ENCODE results near the gene PDE4A.
A peak's percentile ranks its signal among the peaks of the same experiment; 100 is the strongest.
"Not testable (repeated sequence)": the region's sequence is repeated elsewhere in the genome, so short reads cannot be mapped to it uniquely, and the experiment has no call there.

The PDE4A gene

DNA sequence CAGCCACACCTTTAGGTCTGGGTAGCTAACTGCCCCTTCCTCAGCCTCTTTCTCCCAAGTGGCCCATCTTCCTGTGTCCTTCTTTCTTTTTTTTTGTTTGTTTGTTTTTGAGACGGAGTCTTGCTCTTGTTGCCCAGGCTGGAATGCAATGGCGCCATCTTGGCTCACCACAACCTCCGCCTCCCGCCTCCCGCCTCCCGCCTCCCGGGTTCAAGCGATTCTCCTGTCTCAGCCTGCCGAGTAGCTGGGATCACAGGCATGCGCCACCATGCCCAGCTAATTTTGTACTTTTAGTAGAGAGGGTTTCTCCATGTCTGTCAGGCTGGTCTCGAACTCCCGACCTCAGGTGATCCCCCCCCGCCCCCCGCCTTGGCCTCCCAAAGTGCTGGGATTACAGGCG, 41.7 kb downstream of the PDE4A start:
- not testable (repeated sequence) for DNase-seq (ENCODE audit: low read depth in 2 of 2)

DNA sequence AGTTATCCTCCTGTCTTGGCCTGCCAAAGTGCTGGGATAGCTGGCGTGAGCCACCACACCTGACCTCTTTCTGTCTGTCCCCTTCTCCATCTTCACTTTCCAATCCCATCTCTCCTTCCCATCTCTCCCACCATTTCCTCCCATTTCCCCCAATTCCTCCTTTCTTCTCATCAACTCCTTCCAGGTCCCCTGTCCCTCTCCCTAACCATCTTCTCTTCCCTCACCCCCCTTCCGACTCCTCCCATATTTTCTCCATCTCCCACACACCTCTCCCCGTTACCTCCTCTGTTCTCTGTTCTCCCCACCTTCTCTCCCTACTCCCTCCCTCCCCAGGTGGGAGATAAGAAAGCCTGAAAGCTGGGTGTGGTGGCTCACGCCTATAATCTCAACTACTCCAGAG, 42.2 kb downstream of the PDE4A start:
- DNase-seq (ENCODE audit: low read depth in 2 of 2): no peak

DNA sequence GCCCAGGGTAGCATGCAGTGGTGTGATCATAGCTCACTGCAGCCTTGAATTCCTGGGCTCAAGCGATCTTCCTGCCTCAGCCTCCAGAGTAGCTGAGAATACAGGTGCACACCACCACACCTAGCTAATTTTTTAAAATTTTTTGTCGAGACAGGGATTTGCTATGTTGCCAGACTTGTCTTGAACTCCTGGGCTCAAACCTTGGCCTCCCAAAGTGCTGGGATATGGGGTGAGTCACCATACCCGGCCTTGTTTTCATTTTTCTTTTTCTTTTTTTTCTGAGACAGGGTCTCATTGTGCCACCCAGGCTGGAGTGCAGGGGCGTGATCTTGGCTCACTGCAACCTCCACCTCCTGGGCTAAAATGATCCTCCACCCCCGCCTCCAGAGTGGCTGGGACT, 44.1 kb downstream of the PDE4A start:
- DNase-seq (ENCODE audit: low read depth in 2 of 2): no peak

DNA sequence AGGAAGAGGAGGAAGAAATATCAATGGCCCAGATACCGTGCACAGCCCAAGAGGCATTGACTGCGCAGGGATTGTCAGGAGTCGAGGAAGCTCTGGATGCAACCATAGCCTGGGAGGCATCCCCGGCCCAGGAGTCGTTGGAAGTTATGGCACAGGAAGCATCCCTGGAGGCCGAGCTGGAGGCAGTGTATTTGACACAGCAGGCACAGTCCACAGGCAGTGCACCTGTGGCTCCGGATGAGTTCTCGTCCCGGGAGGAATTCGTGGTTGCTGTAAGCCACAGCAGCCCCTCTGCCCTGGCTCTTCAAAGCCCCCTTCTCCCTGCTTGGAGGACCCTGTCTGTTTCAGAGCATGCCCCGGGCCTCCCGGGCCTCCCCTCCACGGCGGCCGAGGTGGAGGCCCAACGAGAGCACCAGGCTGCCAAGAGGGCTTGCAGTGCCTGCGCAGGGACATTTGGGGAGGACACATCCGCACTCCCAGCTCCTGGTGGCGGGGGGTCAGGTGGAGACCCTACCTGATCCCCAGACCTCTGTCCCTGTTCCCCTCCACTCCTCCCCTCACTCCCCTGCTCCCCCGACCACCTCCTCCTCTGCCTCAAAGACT, 46.9 kb downstream of the PDE4A start:
- no peak for DNase-seq (ENCODE audit: low read depth in 2 of 2)

DNA sequence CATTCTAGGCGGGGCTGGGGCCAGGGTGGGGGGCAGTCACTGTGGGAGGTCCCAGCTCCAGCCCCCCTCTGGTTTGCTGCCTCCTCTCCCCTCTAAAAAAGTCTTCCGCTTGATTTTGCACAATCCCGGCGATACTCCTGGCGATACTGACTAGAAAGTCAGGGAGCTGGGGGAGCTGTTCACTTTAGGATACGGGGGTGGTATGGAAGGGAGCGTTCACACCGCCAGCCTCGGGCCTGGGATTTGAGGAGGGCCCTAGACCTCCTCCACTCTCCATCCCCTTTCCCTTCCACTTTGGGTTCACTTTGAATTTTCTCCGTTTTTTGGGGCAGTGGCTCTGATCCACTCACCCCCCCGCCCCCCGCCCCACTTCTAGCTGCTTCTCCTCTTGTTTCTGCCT, 47.8 kb downstream of the PDE4A start:
- no peak for DNase-seq (ENCODE audit: low read depth in 2 of 2)

DNA sequence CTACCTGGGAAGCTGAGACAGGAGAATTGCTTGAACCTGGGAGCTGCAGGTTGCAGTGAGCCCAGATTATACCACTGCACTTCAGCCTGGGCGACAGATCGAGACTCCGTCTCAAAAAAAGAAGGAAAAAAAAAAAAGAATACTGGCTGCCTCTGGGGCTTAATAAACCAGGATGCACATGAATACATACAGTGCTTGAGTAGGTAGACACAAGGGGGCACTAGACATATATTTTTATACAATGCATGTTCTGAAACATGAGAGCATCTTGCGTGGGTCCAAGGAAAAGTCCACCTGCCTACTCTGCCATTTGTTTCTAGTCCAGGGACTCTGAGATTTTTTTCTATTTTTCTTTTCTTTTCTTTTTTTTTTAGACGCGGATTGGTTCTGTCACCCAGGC, 51.6 kb downstream of the PDE4A start:
- DNase-seq (ENCODE audit: low read depth in 2 of 2): no peak

DNA sequence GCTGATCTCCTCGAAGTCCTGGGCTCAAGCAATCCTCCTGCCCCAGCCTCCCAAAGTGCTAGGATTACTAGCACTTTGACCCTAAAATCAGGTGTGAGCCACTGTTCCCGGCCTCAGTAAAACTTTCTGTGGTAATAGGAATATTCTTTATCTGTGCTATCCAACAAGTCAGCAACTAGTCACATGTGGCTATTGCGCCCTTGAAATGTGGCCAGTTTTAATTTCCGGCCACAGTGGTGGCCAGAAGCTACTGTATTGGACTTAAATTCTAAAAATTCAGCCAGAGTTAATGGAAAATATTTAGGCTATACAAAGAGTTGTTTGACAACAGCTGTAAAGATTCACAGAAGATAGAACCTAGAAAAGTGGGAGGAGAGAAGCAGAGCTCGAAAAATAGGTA, 52.9 kb downstream of the PDE4A start:
- no peak for DNase-seq (ENCODE audit: low read depth in 2 of 2)

DNA sequence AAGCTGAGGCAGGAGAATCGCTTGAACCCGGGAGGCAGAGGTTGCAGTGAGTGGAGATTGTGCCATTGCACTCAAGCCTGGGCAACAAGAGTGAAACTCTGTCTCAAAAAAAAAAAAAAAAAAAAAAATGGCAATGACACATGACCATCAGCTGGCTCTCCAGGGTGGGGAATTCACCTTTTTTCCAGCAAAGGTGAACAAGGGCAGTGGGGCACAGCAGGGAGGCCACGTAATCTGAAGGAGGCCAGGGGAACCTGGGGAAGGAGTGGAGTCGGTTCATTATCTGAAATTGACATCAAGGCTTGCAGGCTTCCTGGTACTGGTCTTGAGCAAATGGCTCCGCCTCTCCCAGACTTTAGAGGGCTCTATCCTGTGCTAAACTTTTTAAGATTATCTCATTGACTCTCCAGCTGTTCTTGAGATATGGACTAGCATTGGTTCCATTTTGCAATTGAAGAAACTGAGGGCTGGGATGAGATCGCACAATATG, 54.7 kb downstream of the PDE4A start:
- DNase-seq (ENCODE audit: low read depth in 2 of 2): no peak

DNA sequence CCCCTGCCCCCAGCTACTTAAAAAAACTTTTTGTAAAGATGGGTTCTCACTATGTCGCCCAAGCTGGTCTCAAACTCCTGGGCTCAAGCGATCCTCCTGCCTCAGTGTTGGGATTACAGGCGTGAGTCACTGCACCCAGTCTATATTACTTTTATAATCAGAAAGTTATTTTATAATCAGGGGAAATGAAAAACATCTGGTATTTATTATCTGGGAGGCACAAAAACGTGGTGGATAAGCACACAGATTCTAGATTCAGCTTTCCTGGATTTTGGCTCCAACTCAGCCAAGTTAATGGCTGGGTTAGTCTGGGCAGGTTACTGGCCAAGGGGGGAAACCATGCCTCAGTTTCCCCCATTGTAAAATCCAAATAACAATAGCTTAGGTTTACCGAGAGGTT, 58.1 kb downstream of the PDE4A start:
- no peak for DNase-seq (ENCODE audit: low read depth in 2 of 2)

DNA sequence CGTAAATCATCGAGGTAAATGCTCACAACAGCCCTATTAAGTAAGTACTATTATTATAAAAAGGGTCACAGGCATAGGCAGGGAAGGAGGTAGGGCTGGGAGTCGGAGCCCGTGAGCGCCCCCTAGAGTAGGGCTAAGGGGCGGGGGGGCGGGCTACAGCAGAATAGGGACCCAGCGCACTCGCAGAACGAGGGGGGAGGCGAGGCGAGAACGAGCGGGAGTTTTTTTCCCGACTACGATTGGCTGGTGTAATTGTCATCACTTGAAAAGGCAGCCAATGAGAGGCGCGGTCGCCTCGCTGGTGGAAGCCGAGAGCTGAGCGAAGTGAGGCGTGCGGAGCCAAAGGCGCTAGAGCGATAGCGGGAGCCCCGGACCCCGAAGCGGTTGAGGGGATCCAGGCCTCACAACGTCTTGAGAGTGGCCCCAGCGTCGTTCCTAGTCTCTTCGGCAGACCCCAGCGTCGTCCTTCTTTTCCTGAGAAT, 58.6 kb downstream of the PDE4A start:
- DNase-seq (ENCODE audit: low read depth in 2 of 2): peak; percentile 76 to 77

DNA sequence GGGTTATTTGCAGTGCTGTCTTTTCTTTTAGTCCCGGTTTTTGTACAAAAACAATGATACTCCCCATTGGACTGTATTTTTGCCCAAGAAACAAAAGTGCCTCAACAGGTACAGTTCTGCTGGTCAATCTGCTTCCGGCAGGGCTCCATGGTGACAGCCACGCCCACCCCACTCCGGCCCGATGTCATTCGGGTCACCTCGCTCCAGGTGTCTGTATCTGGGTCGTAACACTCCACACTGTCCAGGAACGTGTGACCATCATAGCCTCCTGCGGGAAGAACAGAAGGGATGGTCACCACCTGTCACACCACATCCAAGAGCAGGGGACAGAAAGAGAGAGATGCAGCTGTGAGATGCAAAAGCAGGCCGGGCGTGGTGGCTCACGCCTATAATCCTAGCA, 66.2 kb downstream of the PDE4A start:
- DNase-seq (ENCODE audit: low read depth in 2 of 2): no peak

DNA sequence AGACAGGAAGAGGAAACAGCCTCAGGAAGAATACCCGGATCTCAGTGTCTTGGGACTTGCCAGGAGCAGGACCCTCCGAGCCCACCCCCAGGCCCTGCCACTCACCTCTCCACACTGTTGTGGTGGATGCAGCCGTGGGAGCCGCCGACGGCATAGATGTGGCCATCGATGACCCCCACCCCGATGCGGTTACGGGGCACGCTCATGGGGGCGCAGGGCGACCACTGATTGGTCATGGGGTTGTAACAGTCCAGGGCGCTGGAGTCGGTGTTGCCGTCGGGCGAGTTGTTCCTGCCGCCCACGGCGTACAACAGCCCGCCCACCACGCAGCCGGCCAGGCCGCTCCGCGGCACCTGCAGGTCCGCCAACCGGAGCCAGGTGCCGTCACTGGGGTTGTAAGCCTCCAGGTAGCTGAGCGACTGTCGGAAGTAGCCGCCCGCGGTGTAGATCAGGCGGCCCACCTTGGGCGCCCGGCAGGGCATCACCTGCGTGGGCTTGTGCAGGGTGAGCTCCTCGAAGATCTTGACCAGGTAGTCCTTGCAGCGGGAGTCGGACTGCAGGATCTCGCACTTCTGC, 71.2 kb downstream of the PDE4A start:
- no peak for DNase-seq (ENCODE audit: low read depth in 2 of 2)

DNA sequence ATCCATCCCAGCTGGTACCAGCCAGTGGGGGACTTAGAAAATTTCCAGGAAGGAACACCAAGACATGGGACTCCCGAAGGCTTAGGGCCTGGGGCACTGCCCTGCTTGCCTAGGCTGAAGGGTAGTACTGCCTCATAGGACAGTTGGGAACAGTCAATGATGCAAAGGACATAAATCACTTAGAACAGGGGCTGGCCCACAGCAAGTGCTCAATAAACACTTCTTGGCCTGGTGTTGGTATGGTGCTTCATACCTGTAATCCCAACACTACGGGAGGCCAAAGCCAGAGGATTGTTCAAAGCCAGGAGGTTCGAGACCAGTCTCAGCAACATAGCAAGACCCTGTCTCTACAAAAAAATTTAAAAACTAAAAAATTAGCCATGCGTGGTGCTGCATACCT, 77.0 kb downstream of the PDE4A start:
- no peak for DNase-seq (ENCODE audit: low read depth in 2 of 2)

DNA sequence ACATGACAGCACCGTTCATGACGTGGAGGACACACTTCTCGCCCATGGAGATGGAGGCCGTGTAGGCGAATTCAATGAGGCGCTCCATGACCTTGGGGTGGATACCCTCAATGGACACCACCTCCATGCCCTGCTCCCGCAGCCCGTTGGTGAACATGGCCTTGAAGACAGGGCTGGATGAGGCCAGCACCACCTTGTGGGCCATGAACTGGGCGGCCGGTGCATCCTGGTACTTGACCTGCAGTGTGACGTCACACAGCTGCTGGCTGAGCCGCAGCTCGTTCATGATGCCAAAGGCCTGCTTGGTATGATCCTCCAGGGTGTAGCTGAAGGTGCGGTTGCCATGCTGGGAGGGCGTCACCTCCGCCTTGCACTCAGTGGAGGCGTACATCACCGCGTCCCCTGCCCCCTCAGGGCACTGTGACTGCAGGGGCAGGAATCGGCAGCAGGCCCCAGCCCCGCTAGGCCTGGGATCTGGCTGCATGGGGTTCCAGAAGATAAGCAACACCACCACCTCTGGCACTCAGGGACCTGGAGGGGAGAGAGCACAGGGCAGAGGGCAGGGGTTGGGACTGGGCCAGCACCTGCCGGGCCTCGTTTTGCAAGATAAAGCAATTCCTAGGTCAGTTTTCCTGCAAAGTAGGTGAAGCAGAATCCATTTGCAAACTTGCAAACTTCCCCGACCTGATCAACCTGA, 79.4 kb downstream of the PDE4A start:
- no peak for DNase-seq (ENCODE audit: low read depth in 2 of 2)

DNA sequence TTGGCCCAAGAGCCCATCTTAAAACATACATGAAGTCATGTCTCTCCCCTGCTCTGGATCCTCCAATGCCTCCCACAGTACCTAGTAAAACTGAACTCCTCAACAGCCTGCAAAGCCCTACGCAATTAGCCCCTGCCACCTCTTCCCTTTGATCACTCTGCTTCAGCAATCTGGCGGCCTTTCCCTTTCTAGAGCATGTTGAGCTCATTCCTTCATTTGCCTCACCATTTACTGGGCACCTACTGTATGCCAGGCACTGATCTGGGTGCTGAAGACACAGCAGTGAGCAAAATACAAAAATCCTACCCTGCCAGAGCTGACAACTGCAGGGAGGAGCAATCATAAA, 79.9 kb downstream of the PDE4A start:
- no peak for DNase-seq (ENCODE audit: low read depth in 2 of 2)

DNA sequence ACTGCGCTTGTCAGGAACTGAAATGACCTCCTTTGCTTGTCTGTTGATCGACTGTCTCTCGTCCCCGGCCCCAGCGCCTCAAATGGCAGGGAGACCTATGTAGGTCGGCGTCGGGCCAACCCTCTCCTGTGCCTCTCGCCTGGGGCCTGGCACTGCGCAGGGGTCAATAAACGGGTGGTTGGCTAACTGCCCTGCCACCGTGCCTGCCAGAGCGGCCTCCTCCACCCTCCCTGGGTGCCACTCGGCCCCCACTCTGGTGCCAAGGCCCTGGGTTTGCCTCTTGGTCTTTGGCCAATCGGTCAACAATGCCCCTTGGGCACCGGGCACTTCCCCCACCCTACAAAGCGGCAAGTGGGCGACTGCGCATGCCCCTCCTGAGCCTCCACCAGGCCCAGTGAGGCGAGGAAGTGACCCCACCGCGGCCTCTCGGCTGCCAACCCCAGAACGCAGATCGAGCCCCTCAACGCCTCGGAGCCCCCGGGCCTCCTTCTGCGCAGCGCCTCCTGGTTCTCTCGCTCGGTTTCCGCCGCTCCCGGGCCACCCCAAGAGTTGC, 81.7 kb downstream of the PDE4A start:
- DNase-seq (ENCODE audit: low read depth in 2 of 2): peak in 1 of 2 experiments; percentile 37

DNA sequence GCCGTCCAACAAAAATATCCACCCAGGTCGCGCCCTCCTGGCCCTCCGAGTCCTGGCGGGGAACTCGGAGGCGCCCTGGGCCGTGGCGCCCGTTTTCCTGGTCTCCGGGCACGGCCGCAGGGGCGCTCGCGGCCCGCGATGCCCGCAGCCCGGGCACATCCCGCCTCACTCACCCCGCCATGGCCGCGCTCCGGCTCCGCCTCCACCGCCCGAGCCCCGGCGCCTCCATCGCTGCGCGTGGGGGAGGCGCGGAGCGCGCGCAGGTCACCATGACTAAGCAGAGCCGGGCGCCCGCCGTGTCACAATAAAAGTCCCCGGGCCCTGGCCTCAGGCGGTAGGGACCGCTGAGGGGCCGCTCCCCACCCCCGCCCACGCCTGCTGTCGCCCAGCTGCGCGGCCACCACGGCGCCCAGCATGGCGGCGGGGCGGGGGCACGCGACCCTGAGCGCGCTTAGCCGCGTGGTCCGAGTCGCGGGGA, 82.2 kb downstream of the PDE4A start:
- DNase-seq (ENCODE audit: low read depth in 2 of 2): peak; percentile 74 to 86

DNA sequence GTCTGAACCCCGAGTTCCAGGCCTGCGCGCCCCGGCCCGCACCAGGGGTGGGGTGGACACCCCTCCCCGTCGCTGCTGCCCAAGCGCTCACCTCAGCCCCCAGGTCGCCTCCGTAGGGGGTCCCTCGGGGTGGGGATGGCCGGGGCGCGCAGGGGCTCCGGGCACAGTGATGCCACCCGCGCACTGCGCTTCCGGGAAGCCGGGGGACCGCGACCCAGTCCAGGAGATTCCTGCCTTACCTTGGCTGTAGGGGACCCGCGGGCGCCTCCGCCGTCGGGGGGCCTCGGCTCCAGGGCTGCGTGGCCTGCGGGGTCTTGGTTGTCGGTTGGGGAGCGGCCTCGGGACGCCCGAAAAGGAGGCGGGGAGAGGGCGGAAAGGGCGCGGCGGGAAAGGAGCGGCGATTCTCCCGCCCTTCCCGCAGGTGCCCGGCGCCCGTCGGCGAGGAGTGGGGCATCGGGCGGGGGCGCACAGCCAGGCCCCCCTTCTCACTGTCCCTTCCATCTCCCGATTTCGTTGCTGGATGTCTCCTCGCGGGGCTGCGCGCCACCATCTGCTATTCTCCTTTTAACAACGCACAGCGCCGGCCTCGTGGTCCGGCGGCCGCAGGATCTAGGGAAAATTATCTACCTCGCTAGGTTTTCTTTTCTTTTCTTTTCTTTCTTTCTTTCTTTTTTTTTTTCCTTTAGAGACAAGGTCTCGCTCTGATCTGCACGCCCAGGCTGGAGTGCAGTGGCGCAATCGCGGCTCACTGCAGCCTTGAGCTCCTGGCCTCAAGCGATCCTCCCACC, 82.9 kb downstream of the PDE4A start, which contains the start of gene KEAP1:
TSS of gene KEAP1 (minus strand) at position 355 of the 788 bp plus-strand sequence. CDS start 3,323 bp downstream, outside the sequence.
- peak in 1 of 2 experiments; percentile 35 for DNase-seq (ENCODE audit: low read depth in 2 of 2)

DNA sequence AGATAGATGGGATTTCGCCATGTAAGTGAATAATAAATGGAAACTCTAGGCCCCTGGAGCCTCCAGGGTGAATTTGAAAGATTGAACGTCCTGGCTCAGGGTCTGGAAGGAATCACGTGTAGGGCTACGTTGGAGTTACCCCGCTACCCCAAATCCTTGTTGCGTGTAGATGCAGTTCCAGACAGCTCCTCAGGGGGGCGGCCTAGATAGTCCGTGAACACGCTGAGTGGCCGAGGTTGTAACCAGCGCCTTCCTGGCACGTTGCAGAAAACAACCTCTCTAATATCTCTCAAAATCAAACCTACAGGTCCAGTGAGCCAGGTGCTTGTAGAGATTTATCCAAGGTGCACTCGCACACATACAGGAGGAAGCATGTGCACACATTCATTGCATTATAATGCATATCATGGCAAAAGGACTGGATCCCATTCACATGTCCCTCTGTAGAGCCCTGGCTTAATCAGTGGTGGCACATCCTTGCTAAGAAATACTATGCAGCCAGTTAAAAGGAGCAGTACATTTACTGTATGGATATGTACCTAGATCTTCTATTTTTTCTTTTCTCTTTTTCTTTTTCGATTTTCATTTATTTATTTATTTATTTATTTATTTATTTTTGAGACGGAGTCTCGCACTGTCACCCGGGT, 85.4 kb downstream of the PDE4A start:
- peak; percentile 58 to 89 for DNase-seq (ENCODE audit: low read depth in 2 of 2)

DNA sequence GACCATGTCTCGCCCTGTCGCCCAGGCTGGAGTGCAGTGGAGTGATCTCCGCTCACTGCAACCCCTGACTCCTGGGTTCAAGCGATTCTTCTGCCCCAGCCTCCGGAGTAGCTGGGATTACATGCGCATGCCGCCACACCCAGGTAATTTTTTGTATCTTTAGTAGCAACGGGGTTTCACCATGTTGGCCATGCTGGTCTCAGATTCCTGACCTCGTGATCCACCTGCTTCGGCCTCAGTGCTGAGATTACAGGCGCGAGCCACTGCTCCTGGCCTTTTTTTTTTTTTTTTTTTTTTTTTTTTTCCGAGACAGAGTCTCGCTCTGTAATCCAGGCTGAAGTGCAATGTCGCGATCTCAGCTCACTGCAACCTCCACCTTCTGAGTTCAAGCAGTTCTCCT, 87.7 kb downstream of the PDE4A start:
- no peak for DNase-seq (ENCODE audit: low read depth in 2 of 2)

DNA sequence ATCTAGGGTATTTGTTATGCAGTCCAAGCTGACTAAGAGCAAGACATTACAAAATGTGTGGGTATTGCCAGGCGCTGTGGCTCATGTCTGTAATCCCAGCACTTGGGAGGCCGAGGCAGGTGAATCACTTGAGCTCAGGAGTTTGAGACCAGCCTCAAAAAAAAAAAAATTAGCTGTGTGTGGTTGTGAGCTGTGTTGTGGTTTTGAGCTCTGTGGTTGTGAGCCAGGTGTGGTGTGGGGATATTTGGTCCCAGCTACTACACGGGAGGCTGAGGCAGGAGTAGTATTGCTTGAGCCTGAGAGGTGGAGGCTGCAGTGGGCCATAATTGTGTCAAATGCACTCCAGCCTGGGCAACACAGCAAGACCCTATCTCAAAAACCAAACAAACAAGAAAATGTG, 88.4 kb downstream of the PDE4A start:
- no peak for DNase-seq (ENCODE audit: low read depth in 2 of 2)

Data from stimulated activated CD4-positive, alpha-beta T cell treated with anti-CD3 and anti-CD28 coated beads, Interleukin-12 subunit alpha, Interleukin-12 subunit beta, amount 100 ng/mL, for 24 hours (primary cell).